ENCODE measurements around the gene DLG2. TPM values are rescaled to one million over a fixed set of nuclear protein-coding genes. Genes with fewer than 3 reads are reported as not detected.

DLG2 gene
- polyA plus RNA-seq, 6 donors from 2014 or later, result 0.93 to 2.4 (median 1.3) TPM

DNA sequence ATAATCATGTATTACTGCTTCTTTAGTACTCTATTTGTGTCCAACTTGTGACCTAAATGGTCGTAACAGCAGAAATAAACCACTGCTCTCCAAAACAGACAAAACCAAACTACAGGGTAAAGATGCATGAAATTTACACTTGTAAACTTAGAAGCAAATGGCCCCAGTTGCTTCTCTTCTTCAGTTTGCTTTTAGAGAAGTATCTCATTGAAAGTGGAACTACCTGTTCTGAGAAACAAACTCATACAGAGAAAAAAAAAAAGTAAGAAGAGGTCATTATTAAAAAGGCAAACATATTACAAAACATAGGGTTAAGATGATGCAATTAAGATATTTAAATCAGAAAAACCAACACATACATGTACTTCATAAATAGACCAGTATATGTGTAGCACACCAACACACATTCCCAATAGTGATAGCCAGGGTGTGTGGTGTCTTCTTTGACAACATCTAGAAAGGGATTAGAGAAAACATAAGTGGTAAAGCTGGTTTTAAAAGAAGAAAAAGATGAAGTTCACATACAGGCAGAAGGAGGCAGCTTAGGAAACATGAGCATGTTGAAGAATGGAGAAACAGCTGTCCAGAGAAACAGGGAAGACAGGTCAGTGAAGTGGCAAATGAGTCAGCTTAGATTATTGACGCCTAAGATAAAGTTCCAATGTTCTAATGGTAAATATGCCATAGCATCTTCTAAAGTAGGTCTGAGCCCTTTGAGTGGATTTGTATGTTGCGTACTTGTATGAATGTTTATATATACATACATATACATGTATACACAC is 1496.3 kb downstream of the DLG2 start:
- Mint-ChIP-seq H3K27me3 (no peaks in the 10 kb centered on the region), H3K4me3 (no peak overlapping the region), H3K27ac (no peak overlapping the region), H3K4me1 (no peaks in the 10 kb centered on the region), H3K9me3 (peaks cover 0 to 10% (median 0%) of the 10 kb centered on the region in 7 donors), H3K36me3 (no peaks in the 10 kb centered on the region)
- ATAC-seq (ENCODE audit: low read depth in 2 of 2) (no peak), DNase-seq (no peak)

DNA sequence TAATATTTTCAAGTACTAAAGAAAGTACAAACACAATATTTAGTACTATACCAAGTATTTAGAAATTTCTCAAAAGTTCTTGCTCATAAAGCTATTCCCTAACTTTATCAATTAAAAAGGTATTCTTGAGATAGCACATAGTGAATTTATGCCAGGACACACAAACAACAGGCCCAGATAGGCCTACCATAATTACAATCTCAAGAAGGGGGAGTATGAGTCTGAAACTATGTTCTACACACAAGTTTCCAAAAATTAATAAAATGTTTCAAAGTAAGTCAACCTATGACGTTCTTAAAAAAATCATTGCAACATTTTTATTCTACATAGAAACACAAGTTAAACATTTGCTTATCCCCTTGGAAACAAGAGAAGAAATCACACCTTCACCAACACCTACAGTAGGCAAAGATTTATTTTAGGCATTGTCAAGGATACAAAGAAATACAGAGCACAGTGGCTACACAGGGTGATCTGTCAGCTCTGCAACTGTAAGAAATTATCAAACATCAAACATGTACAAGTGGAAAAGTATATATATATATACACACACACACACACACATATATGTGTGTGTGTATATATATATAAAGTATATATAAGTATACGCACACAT is 1497.1 kb downstream of the DLG2 start:
- Mint-ChIP-seq H3K4me3 (no peak overlapping the region), H3K27ac (no peak overlapping the region), H3K36me3 (no peaks in the 10 kb centered on the region), H3K9me3 (peaks cover 0 to 4% (median 0%) of the 10 kb centered on the region in 7 donors), H3K27me3 (no peaks in the 10 kb centered on the region), H3K4me1 (no peaks in the 10 kb centered on the region)
- no peak for DNase-seq
- no peak for ATAC-seq (ENCODE audit: low read depth in 2 of 2)

DNA sequence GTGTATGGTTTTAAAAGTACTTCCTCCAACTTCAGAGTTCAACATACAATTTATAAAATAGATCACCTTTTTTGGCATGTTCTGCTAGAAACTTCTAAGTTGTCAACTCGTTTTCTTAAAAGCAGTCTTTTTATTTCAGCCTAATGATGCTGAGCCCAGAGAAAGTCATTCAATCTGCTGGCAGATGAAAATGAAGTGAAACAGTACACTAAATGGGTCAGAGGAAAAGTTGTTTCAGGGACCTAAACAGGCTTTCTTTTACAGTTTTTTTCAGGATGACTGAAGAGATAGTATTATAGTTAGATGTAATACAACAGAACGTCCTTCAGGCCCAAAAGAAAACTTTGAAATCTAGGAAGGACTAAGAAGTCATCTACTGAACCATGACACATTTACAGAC is 1498.3 kb downstream of the DLG2 start:
- H3K27me3 Mint-ChIP-seq, result no peaks in the 10 kb centered on the region
- H3K4me3 Mint-ChIP-seq, result no peak overlapping the region
- H3K27ac Mint-ChIP-seq, result no peak overlapping the region
- H3K36me3 Mint-ChIP-seq, result no peaks in the 10 kb centered on the region
- H3K4me1 Mint-ChIP-seq, result no peaks in the 10 kb centered on the region
- ATAC-seq (ENCODE audit: low read depth in 2 of 2) (no peak), DNase-seq (no peak)
- peaks cover 0 to 4% (median 0%) of the 10 kb centered on the region in 7 donors for H3K9me3 Mint-ChIP-seq

DNA sequence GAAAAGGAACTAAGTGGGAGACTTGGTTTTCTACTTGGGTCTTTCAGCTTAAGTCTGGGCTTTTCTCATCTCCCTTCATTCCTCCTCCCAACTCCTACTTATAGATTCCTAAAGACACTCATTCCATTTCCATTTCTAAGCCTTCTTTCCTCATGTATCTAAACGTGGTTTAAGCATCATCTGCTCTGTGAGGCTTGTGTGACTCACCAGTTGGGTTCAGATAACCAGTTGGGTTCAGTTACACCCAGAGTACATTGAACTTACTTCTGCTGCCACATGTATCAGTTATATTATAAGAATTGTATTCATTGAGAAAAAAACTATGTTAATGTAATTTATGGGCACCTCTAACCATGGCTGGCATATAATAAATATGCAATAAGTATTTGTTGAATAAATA is 1509.8 kb downstream of the DLG2 start:
- no peak for ATAC-seq (ENCODE audit: low read depth in 2 of 2)
- Mint-ChIP-seq H3K27me3 (no peaks in the 10 kb centered on the region), H3K36me3 (no peaks in the 10 kb centered on the region), H3K9me3 (peaks cover 0 to 9% (median 0%) of the 10 kb centered on the region in 7 donors), H3K4me3 (no peak overlapping the region), H3K4me1 (no peaks in the 10 kb centered on the region), H3K27ac (no peak overlapping the region)
- no peak for DNase-seq

DNA sequence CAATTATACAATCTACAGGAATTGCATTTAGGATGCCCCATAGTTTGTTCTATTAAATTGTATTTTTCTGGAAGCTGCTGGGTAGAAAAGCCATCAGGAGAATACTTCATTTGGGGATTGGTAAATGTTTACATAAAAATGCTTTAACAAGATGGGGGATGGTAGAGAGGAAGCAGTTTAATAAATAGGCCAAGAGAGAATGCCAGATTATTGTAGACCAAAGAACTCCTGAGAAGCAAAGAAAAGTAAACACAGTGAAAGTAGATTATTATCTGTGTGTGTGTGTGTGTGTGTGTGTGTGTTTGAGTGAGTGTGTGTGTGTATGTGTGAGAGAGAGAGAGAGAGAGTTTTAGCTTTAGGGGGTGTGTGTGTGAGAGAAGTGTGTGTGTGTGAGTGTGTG is 1520.6 kb downstream of the DLG2 start:
- Mint-ChIP-seq H3K27ac (no peak overlapping the region), H3K27me3 (no peaks in the 10 kb centered on the region), H3K36me3 (no peaks in the 10 kb centered on the region), H3K9me3 (peaks cover 0 to 6% (median 3%) of the 10 kb centered on the region in 7 donors), H3K4me3 (no peak overlapping the region), H3K4me1 (no peaks in the 10 kb centered on the region)
- DNase-seq (no peak), ATAC-seq (ENCODE audit: low read depth in 2 of 2) (no peak)

DNA sequence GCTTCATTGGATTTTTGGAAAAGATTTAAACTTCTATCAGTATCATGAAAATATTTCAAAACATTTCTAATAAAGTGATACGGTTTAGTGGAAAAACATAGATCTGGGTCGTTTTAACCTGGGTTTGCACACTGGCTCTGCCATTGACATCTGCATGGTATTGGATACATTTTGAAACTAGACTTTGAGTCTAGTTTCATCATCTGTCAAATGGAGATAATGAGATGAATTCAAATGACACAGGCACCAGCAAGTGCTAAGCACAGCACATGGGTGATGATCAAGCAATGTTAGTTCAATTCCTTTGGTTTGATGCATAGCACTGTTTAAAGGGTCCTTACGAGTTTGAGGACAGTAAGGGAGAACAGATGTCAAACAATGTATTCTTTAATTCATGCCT is 1522.0 kb downstream of the DLG2 start:
- no peaks in the 10 kb centered on the region for H3K4me1 Mint-ChIP-seq
- H3K27ac Mint-ChIP-seq, result no peak overlapping the region
- H3K36me3 Mint-ChIP-seq, result no peaks in the 10 kb centered on the region
- ATAC-seq (ENCODE audit: low read depth in 2 of 2), result no peak
- no peaks in the 10 kb centered on the region for H3K9me3 Mint-ChIP-seq
- DNase-seq, result no peak
- H3K4me3 Mint-ChIP-seq, result no peak overlapping the region
- H3K27me3 Mint-ChIP-seq, result no peaks in the 10 kb centered on the region

DNA sequence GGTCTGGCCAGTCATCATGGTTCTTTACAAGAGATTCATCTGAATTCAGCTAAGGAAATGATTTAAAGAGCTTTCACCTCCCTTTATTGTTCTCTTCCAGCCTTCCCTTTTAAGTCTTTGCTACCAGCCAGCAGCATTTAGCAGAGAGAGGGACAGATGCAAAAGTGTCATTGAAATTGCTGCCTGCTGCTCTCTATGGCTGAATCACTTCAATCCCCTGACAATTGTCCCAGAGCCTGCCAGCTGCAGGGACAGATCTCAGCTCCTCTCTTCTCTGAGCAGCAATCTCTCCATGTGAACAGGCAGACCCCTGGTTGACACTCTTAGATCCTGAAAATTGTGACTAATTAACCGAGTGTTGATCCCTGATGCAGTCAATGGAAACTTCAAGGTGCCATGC is 1524.0 kb downstream of the DLG2 start:
- ATAC-seq (ENCODE audit: low read depth in 2 of 2), result no peak
- Mint-ChIP-seq H3K9me3 (no peaks in the 10 kb centered on the region), H3K4me1 (no peaks in the 10 kb centered on the region), H3K36me3 (no peaks in the 10 kb centered on the region), H3K4me3 (no peak overlapping the region), H3K27ac (no peak overlapping the region), H3K27me3 (no peaks in the 10 kb centered on the region)
- no peak for DNase-seq

DNA sequence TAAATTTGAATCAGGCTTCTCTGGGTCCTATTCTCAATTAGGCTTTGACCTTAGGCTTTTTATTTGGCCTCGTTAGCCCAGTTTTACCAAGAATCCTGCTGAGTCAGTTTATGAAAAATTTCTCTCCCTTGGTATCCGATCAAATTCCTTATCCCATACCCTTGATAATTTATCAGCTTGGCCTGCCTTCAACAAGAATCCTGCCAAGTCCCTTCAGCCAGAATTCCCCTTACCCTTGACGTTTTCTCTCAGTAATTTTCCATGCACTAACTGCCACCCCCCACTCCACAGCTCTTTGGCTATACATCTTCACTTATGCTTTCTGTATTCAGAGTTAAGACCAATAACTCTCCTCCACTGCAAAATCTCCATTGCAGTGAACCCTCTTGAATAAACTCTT is 1530.0 kb downstream of the DLG2 start:
- H3K4me1 Mint-ChIP-seq, result no peaks in the 10 kb centered on the region
- H3K4me3 Mint-ChIP-seq, result no peak overlapping the region
- no peak for DNase-seq
- peaks cover 0 to 3% (median 0%) of the 10 kb centered on the region in 7 donors for H3K9me3 Mint-ChIP-seq
- no peaks in the 10 kb centered on the region for H3K36me3 Mint-ChIP-seq
- no peak overlapping the region for H3K27ac Mint-ChIP-seq
- no peak for ATAC-seq (ENCODE audit: low read depth in 2 of 2)
- H3K27me3 Mint-ChIP-seq, result no peaks in the 10 kb centered on the region

DNA sequence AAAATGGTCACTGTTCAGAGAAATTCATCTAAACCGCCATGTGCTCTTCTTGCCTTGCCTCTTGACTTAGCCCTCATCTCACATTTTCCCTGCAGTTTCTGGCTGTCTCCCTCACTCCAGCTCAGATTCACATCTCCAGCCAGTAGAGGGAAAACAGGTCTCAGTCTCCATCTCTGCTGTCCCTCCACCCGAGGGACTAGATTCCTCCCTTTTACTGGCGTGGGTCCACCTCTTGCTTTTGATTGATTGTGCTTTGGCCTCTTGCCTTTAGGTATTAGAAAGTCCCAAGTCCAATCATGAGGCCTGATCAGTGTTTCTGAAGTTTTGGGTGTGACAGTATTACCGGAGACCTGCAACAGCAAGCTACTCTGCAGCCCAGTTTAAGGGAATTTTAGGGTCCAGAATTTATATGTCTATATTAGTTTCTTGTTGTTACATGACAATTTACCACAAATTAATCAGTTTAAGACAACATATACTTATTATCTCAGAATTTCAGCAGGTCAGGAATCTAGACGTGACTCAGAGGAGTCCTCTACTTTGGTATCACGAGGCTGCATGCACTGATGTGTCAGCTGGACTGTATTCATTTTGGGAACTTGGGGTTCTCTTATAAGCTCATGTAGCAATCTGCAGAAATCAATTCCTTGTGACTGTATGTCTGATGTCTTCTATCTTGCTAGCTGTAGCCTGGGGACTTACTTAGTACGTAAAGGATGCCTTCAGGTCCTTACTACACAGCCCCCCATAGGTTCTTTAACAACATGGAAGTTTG is 1535.7 kb downstream of the DLG2 start:
- no peak for ATAC-seq (ENCODE audit: low read depth in 2 of 2)
- DNase-seq, result no peak
- no peaks in the 10 kb centered on the region for H3K4me1 Mint-ChIP-seq
- no peak overlapping the region for H3K4me3 Mint-ChIP-seq
- H3K27ac Mint-ChIP-seq, result no peak overlapping the region
- H3K9me3 Mint-ChIP-seq, result peaks cover 0 to 8% (median 4%) of the 10 kb centered on the region in 7 donors
- no peaks in the 10 kb centered on the region for H3K36me3 Mint-ChIP-seq
- no peaks in the 10 kb centered on the region for H3K27me3 Mint-ChIP-seq

DNA sequence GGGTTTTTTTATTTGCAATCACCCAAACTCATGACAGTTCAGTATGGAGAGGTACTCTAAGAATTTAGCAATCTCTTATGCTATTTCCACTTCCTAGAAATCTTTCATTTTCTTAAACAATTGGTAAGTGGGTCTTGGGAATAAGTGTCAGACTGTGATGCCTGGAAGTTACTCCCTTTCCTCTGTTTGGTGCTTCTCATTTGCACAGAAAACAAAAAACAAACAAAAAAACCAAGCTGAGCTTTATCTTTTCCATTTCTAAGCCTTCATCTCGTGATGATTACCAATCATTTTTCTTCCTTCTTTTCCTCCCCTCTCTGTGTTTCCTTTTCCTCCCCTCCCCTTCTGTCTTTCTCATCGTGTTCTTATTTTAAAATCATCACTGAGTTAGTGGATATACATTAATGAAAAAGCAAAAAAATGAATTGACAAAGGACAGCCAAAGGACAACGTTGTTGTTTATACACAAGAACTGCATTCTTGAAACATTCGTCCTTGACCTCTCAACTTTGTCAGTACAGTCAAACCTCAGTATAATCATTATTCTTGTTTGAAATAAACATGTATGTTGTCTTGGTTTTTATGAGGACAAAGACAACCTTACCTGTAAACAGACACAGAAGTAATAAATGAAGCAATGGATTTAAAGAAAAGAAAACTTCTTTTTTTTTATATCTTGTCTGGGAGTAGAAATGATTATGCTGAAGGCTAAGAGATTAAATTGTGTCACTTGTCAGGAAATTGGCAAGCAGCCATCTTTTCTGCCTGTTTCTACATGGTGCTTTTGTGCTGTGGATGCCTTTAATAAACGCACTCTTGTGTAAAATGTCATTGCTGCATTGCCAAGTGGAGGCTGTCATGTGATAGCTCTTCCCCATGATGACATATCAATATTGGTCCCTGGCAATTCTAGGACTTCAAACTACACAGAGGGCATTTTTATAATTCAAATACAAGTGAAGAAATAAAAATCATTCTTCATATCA is 1537.8 kb downstream of the DLG2 start:
- H3K4me3 Mint-ChIP-seq, result no peak overlapping the region
- no peaks in the 10 kb centered on the region for H3K36me3 Mint-ChIP-seq

DNA sequence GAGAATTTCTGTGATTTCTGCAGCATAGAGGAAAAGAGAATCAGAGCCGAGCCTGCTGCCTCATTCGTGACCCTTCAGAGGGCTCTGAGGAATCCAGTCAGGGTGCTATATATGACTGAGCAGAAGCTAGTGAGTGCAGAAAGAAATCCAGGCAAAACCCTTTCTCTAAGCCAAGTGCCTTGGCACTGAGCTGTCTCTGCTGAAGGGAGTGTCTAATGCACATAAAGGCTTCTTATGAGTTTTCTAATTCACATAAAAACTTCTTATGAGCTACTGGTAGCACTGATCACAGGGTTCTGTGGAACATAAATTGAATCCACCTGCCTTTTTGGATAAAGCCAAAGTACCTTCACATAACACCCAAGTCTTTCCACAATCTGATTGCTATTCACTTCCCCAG is 1555.3 kb downstream of the DLG2 start:
- Mint-ChIP-seq H3K36me3 (no peaks in the 10 kb centered on the region), H3K27me3 (no peaks in the 10 kb centered on the region), H3K4me1 (no peaks in the 10 kb centered on the region), H3K9me3 (peaks cover 0 to 4% (median 3%) of the 10 kb centered on the region in 7 donors), H3K27ac (no peak overlapping the region), H3K4me3 (no peak overlapping the region)
- ATAC-seq (ENCODE audit: low read depth in 2 of 2) (no peak), DNase-seq (no peak)

More for the DNA sequence above, 1537.8 kb downstream of the DLG2 start:
- no peak for DNase-seq
- Mint-ChIP-seq H3K9me3 (peaks cover 0 to 8% (median 4%) of the 10 kb centered on the region in 7 donors), H3K27ac (no peak overlapping the region), H3K4me1 (no peaks in the 10 kb centered on the region), H3K27me3 (no peaks in the 10 kb centered on the region)
- ATAC-seq (ENCODE audit: low read depth in 2 of 2), result no peak

DNA sequence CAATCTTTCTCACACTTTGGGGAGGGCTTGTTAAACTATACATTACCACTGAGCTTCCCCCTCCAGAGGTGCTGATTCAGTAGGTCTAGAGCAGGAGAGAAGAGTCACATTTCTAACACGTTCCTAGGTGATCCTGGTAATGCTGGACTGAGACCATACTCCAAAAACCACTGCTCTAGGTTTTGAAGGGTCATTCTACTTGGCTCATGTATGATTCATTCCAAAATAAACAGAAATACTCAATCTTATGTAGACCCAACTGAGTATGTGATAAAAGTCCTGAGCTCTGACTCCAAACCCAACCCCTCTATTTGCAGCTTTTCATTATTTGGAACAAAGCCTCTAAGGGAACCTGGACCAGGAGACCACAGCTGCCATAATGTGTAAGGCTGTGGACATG is 1558.1 kb downstream of the DLG2 start:
- Mint-ChIP-seq H3K27ac (no peak overlapping the region), H3K4me3 (no peak overlapping the region), H3K36me3 (no peaks in the 10 kb centered on the region), H3K9me3 (peaks cover 0 to 15% (median 4%) of the 10 kb centered on the region in 7 donors), H3K27me3 (no peaks in the 10 kb centered on the region), H3K4me1 (no peaks in the 10 kb centered on the region)
- ATAC-seq (ENCODE audit: low read depth in 2 of 2), result no peak
- DNase-seq, result no peak

DNA sequence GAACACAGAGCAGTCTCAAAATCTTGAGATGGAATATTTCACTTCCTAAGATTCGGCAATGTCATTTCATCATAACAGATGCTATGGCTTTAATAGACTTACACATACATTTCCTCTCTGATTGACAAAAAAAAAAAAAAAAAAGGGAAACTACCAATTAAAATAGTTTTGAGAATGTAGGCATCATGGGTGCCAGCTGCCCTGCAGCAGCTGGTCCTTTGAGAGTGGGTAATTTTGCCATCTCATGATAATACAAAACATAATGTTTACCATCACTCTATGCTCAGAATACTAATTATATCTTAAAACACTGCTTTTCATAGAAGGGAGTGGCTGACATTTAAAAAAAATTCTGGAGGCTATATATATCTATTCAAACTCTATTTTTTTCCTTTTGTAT is 1565.4 kb downstream of the DLG2 start:
- Mint-ChIP-seq H3K4me1 (no peaks in the 10 kb centered on the region), H3K27me3 (no peaks in the 10 kb centered on the region), H3K9me3 (peaks cover 0 to 16% (median 2%) of the 10 kb centered on the region in 7 donors), H3K4me3 (no peak overlapping the region), H3K36me3 (no peaks in the 10 kb centered on the region), H3K27ac (no peak overlapping the region)
- no peak for DNase-seq
- no peak for ATAC-seq (ENCODE audit: low read depth in 2 of 2)
